Loucy (cell line): ENCODE results near the gene ITM2B.
"Not testable (repeated sequence)": the region's sequence is repeated elsewhere in the genome, so short reads cannot be mapped to it uniquely, and the experiment has no call there.

Experiments
- H2AFZ ChIP-seq: fragments of 200-600 bp; sonication (generic); 2 replicates; pipeline ENCODE4 v1.6.0; 2016; ENCODE audit warnings: antibody characterized with exemption, mild to moderate bottlenecking, low read length, moderate library complexity
- H3F3A ChIP-seq: fragments of 200-600 bp; 2 replicates; pipeline ENCODE4 v1.6.0; 2016; ENCODE audit warnings: antibody characterized with exemption, low read depth, mild to moderate bottlenecking
- H3K27me3 ChIP-seq: fragments of 200-600 bp; sonication (generic); 2 replicates; pipeline ENCODE4 v1.6.1; 2014; ENCODE audit warnings: low read length, mild to moderate bottlenecking; ENCODE audit not compliant: insufficient read depth, poor library complexity, severe bottlenecking
- H3K36me3 ChIP-seq: fragments of 200-600 bp; sonication (generic); 2 replicates; pipeline ENCODE4 v1.6.1; 2016; ENCODE audit warnings: low read length; ENCODE audit not compliant: insufficient read depth
- H3K4me1 ChIP-seq: fragments of 200-600 bp; sonication (generic); 2 replicates; pipeline ENCODE4 v1.5.1; 2014; ENCODE audit warnings: low read length, mild to moderate bottlenecking; ENCODE audit not compliant: insufficient read depth, poor library complexity, severe bottlenecking
- H3K4me2 ChIP-seq: fragments of 200-600 bp; sonication (generic); 2 replicates; pipeline ENCODE4 v1.6.0; 2014; ENCODE audit warnings: antibody characterized with exemption, low read length, low read depth, mild to moderate bottlenecking; ENCODE audit not compliant: poor library complexity, severe bottlenecking
- H3K4me3 ChIP-seq: fragments of 200-600 bp; sonication (generic); 2 replicates; pipeline ENCODE4 v1.5.1; 2014; ENCODE audit warnings: low read length, mild to moderate bottlenecking, mixed read lengths; ENCODE audit not compliant: poor library complexity, severe bottlenecking
- H3K79me2 ChIP-seq: fragments of 200-600 bp; sonication (generic); 2 replicates; pipeline ENCODE4 v1.6.1; 2014; ENCODE audit warnings: low read length; ENCODE audit not compliant: insufficient read depth
- H3K9ac ChIP-seq: fragments of 200-600 bp; sonication (generic); 2 replicates; pipeline ENCODE4 v1.6.0; 2014; ENCODE audit warnings: mild to moderate bottlenecking, low read depth, low read length, moderate library complexity; ENCODE audit not compliant: poor library complexity, severe bottlenecking
- H3K9me2 ChIP-seq: fragments of 200-600 bp; sonication (generic); replicated peaks from 2 replicates; pipeline ENCODE4 v1.6.1; 2016; ENCODE audit warnings: low read depth, low read length, mixed read lengths
- H3K9me3 ChIP-seq: fragments of 200-600 bp; sonication (generic); 2 replicates; pipeline ENCODE4 v1.6.1; 2014; ENCODE audit warnings: mild to moderate bottlenecking, antibody characterized with exemption, low read length, low read depth; ENCODE audit not compliant: insufficient read depth
- H4K20me1 ChIP-seq: fragments of 200-600 bp; sonication (generic); 2 replicates; pipeline ENCODE4 v1.6.0; 2014; ENCODE audit warnings: antibody characterized with exemption, low read length, mild to moderate bottlenecking; ENCODE audit not compliant: insufficient read depth, poor library complexity, severe bottlenecking
- CTCF ChIP-seq: fragments of 200-600 bp; sonication (generic); conservative IDR thresholded peaks from 2 replicates; pipeline ENCODE4 v1.5.1; 2014; ENCODE audit warnings: mild to moderate bottlenecking, antibody characterized with exemption, low read length
- EZH2phosphoT487 ChIP-seq: fragments of 200-600 bp; IDR thresholded peaks from 2 replicates; pipeline ENCODE4 v1.6.1; 2018; ENCODE audit warnings: antibody characterized with exemption, mild to moderate bottlenecking, moderate library complexity, borderline replicate concordance

ITM2B gene

GRCh38 chr13:48199404-48199946, 33.5 kb upstream of the ITM2B start:
- Histone ChIP-seq H3K9me3 (no peaks in the 10 kb centered on the region), H3K36me3 (no peaks in the 10 kb centered on the region)

GRCh38 chr13:48201044-48201443, 32.0 kb upstream of the ITM2B start:
- Histone ChIP-seq H3K9me2 (no peaks in the 10 kb centered on the region), H3K4me1 (peaks cover 17% of the 10 kb centered on the region), H3K9ac (no peak overlapping the region), H2AFZ (no peak overlapping the region), H3K4me3 (no peak overlapping the region), H3K36me3 (no peaks in the 10 kb centered on the region), H3K79me2 (no peaks in the 10 kb centered on the region), H3K4me2 (no peak overlapping the region), H3K9me3 (no peaks in the 10 kb centered on the region), H4K20me1 (no peaks in the 10 kb centered on the region), H3K27me3 (no peaks in the 10 kb centered on the region), H3F3A (no peaks in the 10 kb centered on the region; the same call in 1 of the 2 replicates)
- TF ChIP-seq CTCF, result no peak
- no peak for TF ChIP-seq EZH2phosphoT487

More at GRCh38 chr13:48199404-48199946, 33.5 kb upstream of the ITM2B start:
- Histone ChIP-seq H3K9ac (no peak overlapping the region), H3F3A (no peaks in the 10 kb centered on the region; the same call in 1 of the 2 replicates), H2AFZ (peak overlapping the region; percentile 47; the same call in 1 of the 2 replicates), H3K4me3 (no peak overlapping the region), H3K27me3 (no peaks in the 10 kb centered on the region), H3K9me2 (no peaks in the 10 kb centered on the region), H4K20me1 (no peaks in the 10 kb centered on the region), H3K4me2 (peak overlapping the region; percentile 33), H3K79me2 (no peaks in the 10 kb centered on the region), H3K4me1 (peaks cover 17% of the 10 kb centered on the region)
- TF ChIP-seq CTCF, result no peak
- TF ChIP-seq EZH2phosphoT487, result no peak

DNA sequence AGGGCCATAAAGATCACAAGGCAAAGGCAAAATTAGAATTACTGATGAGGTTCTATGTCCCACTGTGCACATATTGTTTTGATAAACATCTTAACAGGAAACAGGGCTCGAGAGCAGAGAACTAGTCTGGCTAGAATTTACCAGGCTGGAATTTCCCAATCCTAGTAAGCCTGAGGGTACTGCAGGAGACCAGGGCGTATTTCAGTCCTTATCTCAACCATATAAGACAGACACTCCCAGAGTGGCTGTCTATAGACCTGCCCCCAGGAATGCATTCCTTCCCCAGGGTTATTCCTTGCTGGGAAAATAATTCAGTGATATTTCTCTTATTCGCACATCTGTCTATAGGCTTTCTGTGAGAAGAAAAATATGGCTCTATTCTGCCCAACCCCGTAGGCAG, 25.8 kb upstream of the ITM2B start:
- not testable (repeated sequence) for H4K20me1 ChIP-seq, H3K27me3 ChIP-seq, H3K79me2 ChIP-seq, H3K9me3 ChIP-seq, H3K4me1 ChIP-seq, H3F3A ChIP-seq, H3K4me2 ChIP-seq, H3K4me3 ChIP-seq, H2AFZ ChIP-seq, H3K9me2 ChIP-seq, H3K36me3 ChIP-seq, H3K9ac ChIP-seq

GRCh38 chr13:48210178-48210577, 22.8 kb upstream of the ITM2B start:
- no peak overlapping the region for H3K4me3 ChIP-seq
- H3F3A ChIP-seq, result no peaks in the 10 kb centered on the region
- no peaks in the 10 kb centered on the region for H3K27me3 ChIP-seq
- TF ChIP-seq EZH2phosphoT487, result no peak
- H3K36me3 ChIP-seq, result no peaks in the 10 kb centered on the region
- peaks cover 5% of the 10 kb centered on the region for H3K4me1 ChIP-seq
- H4K20me1 ChIP-seq, result no peaks in the 10 kb centered on the region
- H2AFZ ChIP-seq, result no peak overlapping the region
- no peak overlapping the region for H3K4me2 ChIP-seq
- H3K9me2 ChIP-seq, result no peaks in the 10 kb centered on the region
- no peaks in the 10 kb centered on the region for H3K9me3 ChIP-seq
- H3K9ac ChIP-seq, result no peak overlapping the region
- no peaks in the 10 kb centered on the region for H3K79me2 ChIP-seq
